Mammary epithelial cell (primary cell): ENCODE results near the gene ANKRD34A.

Experiments
- CTCF ChIP-seq, 2 donors: IDR thresholded peaks in 1 of 2; conservative IDR thresholded peaks in 1 of 2; 2 replicates each; pipeline ENCODE4 v1.5.1; 2011 to 2012; ENCODE audit warnings: inconsistent platforms in 2 of 2, low read length in 2 of 2, mild to moderate bottlenecking in 2 of 2, control low read depth in 1 of 2, low read depth in 1 of 2; ENCODE audit not compliant: insufficient read depth in 1 of 2; ENCODE audit errors: extremely low read depth in 1 of 2
- EZH2 ChIP-seq: IDR thresholded peaks from 2 replicates; pipeline ENCODE4 v1.6.1; 2012; ENCODE audit warnings: low read length, inconsistent platforms, borderline replicate concordance

GRCh38 chr1:145992958-145993617, 28.7 kb upstream of the ANKRD34A start:
- TF ChIP-seq CTCF (conservative IDR thresholded peaks at IDR 0.05 in 1 of 2, IDR thresholded peaks at IDR 0.05 in 1 of 2; ENCODE audit: extremely low read depth in 1 of 2, insufficient read depth in 1 of 2, low read depth in 1 of 2, low read length in 2 of 2) (no peak), EZH2 (no peak)
